Measurements from ENCODE around the gene TMEM98. TPM values are rescaled to one million over a fixed set of nuclear protein-coding genes. Genes with fewer than 3 reads are reported as not detected.

TMEM98 gene
- total RNA-seq, 2 donors from 2014 or later = 134 to 137 TPM

DNA sequence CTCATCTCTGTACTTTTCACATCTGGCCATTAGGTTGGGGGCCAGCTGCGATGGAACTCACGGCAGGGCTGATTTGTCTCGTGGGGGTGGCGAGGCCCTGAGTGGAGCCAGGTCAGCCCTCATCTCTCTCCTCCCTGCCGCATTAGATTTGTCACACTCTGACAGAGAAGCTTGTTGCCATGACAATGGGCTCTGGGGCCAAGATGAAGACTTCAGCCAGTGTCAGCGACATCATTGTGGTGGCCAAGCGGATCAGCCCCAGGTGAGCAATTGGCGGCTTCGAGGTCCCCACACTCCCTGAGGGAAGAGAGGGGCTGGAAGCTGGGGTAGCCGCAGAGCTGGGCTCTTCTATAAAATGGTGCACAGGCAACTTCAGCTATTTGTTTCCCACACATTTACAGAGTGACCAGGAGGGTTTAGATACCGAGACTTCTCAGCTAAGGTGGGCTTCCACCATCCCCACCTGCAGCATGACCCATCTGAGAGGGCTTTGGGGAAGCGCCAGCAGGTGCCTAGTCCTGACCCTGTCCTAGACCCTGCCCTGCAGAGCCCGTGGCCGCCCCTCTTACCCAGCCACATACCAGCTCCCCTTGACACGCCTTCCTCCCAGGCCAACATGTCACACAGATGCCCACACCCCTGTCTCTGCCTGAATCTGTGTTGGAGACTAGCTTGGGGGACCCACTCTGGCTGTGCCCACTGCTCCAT is 8.4 kb downstream of the TMEM98 start:
- H3K4me3 Mint-ChIP-seq = no peak overlapping the region
- DNase-seq = peak; percentile 53
- TF ChIP-seq, protein P1, sequence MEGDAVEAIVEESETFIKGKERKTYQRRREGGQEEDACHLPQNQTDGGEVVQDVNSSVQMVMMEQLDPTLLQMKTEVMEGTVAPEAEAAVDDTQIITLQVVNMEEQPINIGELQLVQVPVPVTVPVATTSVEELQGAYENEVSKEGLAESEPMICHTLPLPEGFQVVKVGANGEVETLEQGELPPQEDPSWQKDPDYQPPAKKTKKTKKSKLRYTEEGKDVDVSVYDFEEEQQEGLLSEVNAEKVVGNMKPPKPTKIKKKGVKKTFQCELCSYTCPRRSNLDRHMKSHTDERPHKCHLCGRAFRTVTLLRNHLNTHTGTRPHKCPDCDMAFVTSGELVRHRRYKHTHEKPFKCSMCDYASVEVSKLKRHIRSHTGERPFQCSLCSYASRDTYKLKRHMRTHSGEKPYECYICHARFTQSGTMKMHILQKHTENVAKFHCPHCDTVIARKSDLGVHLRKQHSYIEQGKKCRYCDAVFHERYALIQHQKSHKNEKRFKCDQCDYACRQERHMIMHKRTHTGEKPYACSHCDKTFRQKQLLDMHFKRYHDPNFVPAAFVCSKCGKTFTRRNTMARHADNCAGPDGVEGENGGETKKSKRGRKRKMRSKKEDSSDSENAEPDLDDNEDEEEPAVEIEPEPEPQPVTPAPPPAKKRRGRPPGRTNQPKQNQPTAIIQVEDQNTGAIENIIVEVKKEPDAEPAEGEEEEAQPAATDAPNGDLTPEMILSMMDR (conservative IDR thresholded peaks at IDR 0.05) = no peak
- H3K9me3 ChIP-seq (ENCODE audit: control insufficient read depth, low read length) = peaks cover 7% of the 10 kb centered on the region
- H3K27me3 ChIP-seq (ENCODE audit: control insufficient read depth, insufficient read depth, low read length, poor library complexity, severe bottlenecking) = no peaks in the 10 kb centered on the region
- no peaks in the 10 kb centered on the region for H3K27me3 Mint-ChIP-seq (ENCODE audit: insufficient read depth)
- peak overlapping the region; percentile 95 for H3K27ac Mint-ChIP-seq
- peaks cover 13% of the 10 kb centered on the region for H3K4me1 Mint-ChIP-seq
- no peak overlapping the region for H3K4me3 ChIP-seq (ENCODE audit: low read length)
- H3K9ac ChIP-seq (ENCODE audit: extremely low read depth, low read length, poor library complexity, severe bottlenecking) = no peak overlapping the region
- H3K9me3 Mint-ChIP-seq = no peaks in the 10 kb centered on the region
- H3K36me3 ChIP-seq (ENCODE audit: control insufficient read depth, insufficient read depth, low read length) = peaks cover 84% of the 10 kb centered on the region
- WGBS, 2 experiments (ENCODE audit: insufficient coverage in 1 of 2, insufficient read length in 1 of 2) = 87 to 97% methylated on average over 12 to 15 of the region's 15 CpGs
- H3K36me3 Mint-ChIP-seq (ENCODE audit: low read depth) = peaks cover 78% of the 10 kb centered on the region
- H3K4me1 ChIP-seq (ENCODE audit: control insufficient read depth, insufficient read depth, low read length) = no peaks in the 10 kb centered on the region
- no peak overlapping the region for H3K27ac ChIP-seq (ENCODE audit: low read depth, low read length)

- H3K9me3 Mint-ChIP-seq = no peaks in the 10 kb centered on the region
- peaks cover 13% of the 10 kb centered on the region for H3K4me1 Mint-ChIP-seq
- TF ChIP-seq, protein P1 (conservative IDR thresholded peaks at IDR 0.05) = peak; percentile 96
- Histone ChIP-seq H3K4me3 (ENCODE audit: low read length) (no peak overlapping the region), H3K4me1 (ENCODE audit: control insufficient read depth, insufficient read depth, low read length) (no peaks in the 10 kb centered on the region), H3K9me3 (ENCODE audit: control insufficient read depth, low read length) (peaks cover 9% of the 10 kb centered on the region), H3K27me3 (ENCODE audit: control insufficient read depth, insufficient read depth, low read length, poor library complexity, severe bottlenecking) (no peaks in the 10 kb centered on the region), H3K27ac (ENCODE audit: low read depth, low read length) (no peak overlapping the region), H3K36me3 (ENCODE audit: control insufficient read depth, insufficient read depth, low read length) (peaks cover 83% of the 10 kb centered on the region), H3K9ac (ENCODE audit: extremely low read depth, low read length, poor library complexity, severe bottlenecking) (peak overlapping the region; percentile 47)
- peaks cover 78% of the 10 kb centered on the region for H3K36me3 Mint-ChIP-seq (ENCODE audit: low read depth)
- DNase-seq = peak; percentile 98
- no peaks in the 10 kb centered on the region for H3K27me3 Mint-ChIP-seq (ENCODE audit: insufficient read depth)
- WGBS, 2 experiments (ENCODE audit: insufficient coverage in 1 of 2, insufficient read length in 1 of 2) = 27 to 35% methylated on average over 12 to 14 of the region's 14 CpGs
- peak overlapping the region; percentile 95 for H3K27ac Mint-ChIP-seq
- no peak overlapping the region for H3K4me3 Mint-ChIP-seq
Measured at GRCh38 chr17:32936894-32937500, 9.0 kb downstream of the TMEM98 start.

- peaks cover 59% of the 10 kb centered on the region for H3K36me3 Mint-ChIP-seq (ENCODE audit: low read depth)
- Histone ChIP-seq H3K4me3 (ENCODE audit: low read length) (no peak overlapping the region), H3K4me1 (ENCODE audit: control insufficient read depth, insufficient read depth, low read length) (no peaks in the 10 kb centered on the region), H3K27me3 (ENCODE audit: control insufficient read depth, insufficient read depth, low read length, poor library complexity, severe bottlenecking) (no peaks in the 10 kb centered on the region), H3K9ac (ENCODE audit: extremely low read depth, low read length, poor library complexity, severe bottlenecking) (no peak overlapping the region), H3K27ac (ENCODE audit: low read depth, low read length) (no peak overlapping the region), H3K9me3 (ENCODE audit: control insufficient read depth, low read length) (peaks cover 9% of the 10 kb centered on the region), H3K36me3 (ENCODE audit: control insufficient read depth, insufficient read depth, low read length) (peaks cover 59% of the 10 kb centered on the region)
- TF ChIP-seq, protein P1 (conservative IDR thresholded peaks at IDR 0.05) = no peak
- WGBS, 2 experiments (ENCODE audit: insufficient coverage in 1 of 2, insufficient read length in 1 of 2) = 89 to 93% methylated on average over 7 to 10 of the region's 10 CpGs
- peak; percentile 42 for DNase-seq
- no peaks in the 10 kb centered on the region for H3K9me3 Mint-ChIP-seq
- no peak overlapping the region for H3K4me3 Mint-ChIP-seq
- H3K27ac Mint-ChIP-seq = no peak overlapping the region
- peaks cover 12% of the 10 kb centered on the region for H3K4me1 Mint-ChIP-seq
- no peaks in the 10 kb centered on the region for H3K27me3 Mint-ChIP-seq (ENCODE audit: insufficient read depth)
Measured at GRCh38 chr17:32940706-32941390, 12.9 kb downstream of the TMEM98 start.

All from endodermal cell (in vitro differentiated cells).